GM18868 (cell line): Measurements from ENCODE around the gene NOX3.
"Not testable (repeated sequence)": the region's sequence is repeated elsewhere in the genome, so short reads cannot be mapped to it uniquely, and the experiment has no call there.

Experiments used
- ATAC-seq: cut with Tn5 transposase; IDR thresholded peaks from one replicate; pipeline ENCODE4 v1.9.1; 2021; ENCODE audit warnings: mild to moderate bottlenecking, moderate library complexity; ENCODE audit not compliant: unreplicated experiment

Gene NOX3

GRCh38 chr6:155375801-155376200 lies 79.8 kb downstream of the NOX3 start:
- ATAC-seq = no peak

GRCh38 chr6:155374681-155375080 lies 81.0 kb downstream of the NOX3 start:
- ATAC-seq = no peak

GRCh38 chr6:155373276-155373675 lies 82.4 kb downstream of the NOX3 start:
- no peak for ATAC-seq

GRCh38 chr6:155372256-155372655 lies 83.4 kb downstream of the NOX3 start:
- no peak for ATAC-seq

- ATAC-seq = no peak
These were observed 84.4 kb downstream of the NOX3 start for GRCh38 chr6:155371230-155371629.

GRCh38 chr6:155366325-155366724 lies 89.3 kb downstream of the NOX3 start:
- no peak for ATAC-seq

GRCh38 chr6:155364844-155365437 lies 90.7 kb downstream of the NOX3 start:
- ATAC-seq = no peak

- not testable (repeated sequence) for ATAC-seq
These were observed 91.6 kb downstream of the NOX3 start for GRCh38 chr6:155364021-155364420.

- not testable (repeated sequence) for ATAC-seq
These were observed 92.5 kb downstream of the NOX3 start for GRCh38 chr6:155362968-155363632.

GRCh38 chr6:155354167-155354566 lies 101.5 kb downstream of the NOX3 start:
- ATAC-seq = no peak

- no peak for ATAC-seq
These were observed 102.8 kb downstream of the NOX3 start for GRCh38 chr6:155352811-155353210.

GRCh38 chr6:155352130-155352420 lies 103.6 kb downstream of the NOX3 start:
- ATAC-seq = no peak

GRCh38 chr6:155351273-155352129 lies 104.1 kb downstream of the NOX3 start:
- ATAC-seq = peak; percentile 97

GRCh38 chr6:155349956-155350355 lies 105.7 kb downstream of the NOX3 start:
- no peak for ATAC-seq

GRCh38 chr6:155349129-155349528 lies 106.5 kb downstream of the NOX3 start:
- no peak for ATAC-seq

GRCh38 chr6:155347800-155348199 lies 107.8 kb downstream of the NOX3 start:
- no peak for ATAC-seq

- no peak for ATAC-seq
These were observed 108.7 kb downstream of the NOX3 start for GRCh38 chr6:155346957-155347356.
